IMR-90 (cell line): Measurements from ENCODE around the gene NPAS1. TPM values are rescaled to one million over a fixed set of nuclear protein-coding genes. Genes with fewer than 3 reads are reported as not detected.
A peak's percentile ranks its signal among the peaks of the same experiment; 100 is the strongest.

Source experiments
- ATAC-seq: fragments of 200-7000 bp; cut with Tn5 transposase; 2 replicates; pipeline ENCODE4 v1.9.1; 2020; ENCODE audit warnings: low read depth, mild to moderate bottlenecking, moderate library complexity
- BruUV-seq: library from RNA; stranded (reverse); fragments of 400-500 nt; replicated peaks from 2 replicates; lab custom pipeline; 2021; lab: Mats Ljungman, UMichigan
- CTCF ChIA-PET: fragments of 300-600 bp; formaldehyde crosslinking; extraction: SDS; loops from one replicate; lab custom pipeline; 2021; ENCODE audit warnings: antibody characterized with exemption; lab: Yijun Ruan, JAX
- POLR2A ChIA-PET: fragments of 300-600 bp; sonication (Branson Sonifier 250); formaldehyde crosslinking; loops from one replicate; lab custom pipeline; 2022; ENCODE audit warnings: antibody characterized with exemption; ENCODE audit not compliant: unreplicated experiment; lab: Charles Lee
- DNase-seq: peaks from one replicate; pipeline ENCODE4 v3.0.0; 2013
- H2AFZ ChIP-seq: replicated peaks from 2 replicates; pipeline ENCODE3; 2013; ENCODE audit warnings: low read length, mild to moderate bottlenecking; ENCODE audit not compliant: poor library complexity
- H2AK5ac ChIP-seq: 2 replicates; pipeline ENCODE4 v1.6.1; 2013; ENCODE audit warnings: low read depth, low read length, inconsistent platforms
- H2AK9ac ChIP-seq: replicated peaks from 2 replicates; pipeline ENCODE3; 2013; ENCODE audit warnings: mild to moderate bottlenecking, low read depth, low read length, moderate library complexity; ENCODE audit not compliant: poor library complexity
- H2BK120ac ChIP-seq: 2 replicates; pipeline ENCODE4 v1.6.1; 2013; ENCODE audit warnings: low read depth, low read length, inconsistent platforms
- H2BK15ac ChIP-seq: 3 replicates; pipeline ENCODE4 v1.6.1; 2013; ENCODE audit warnings: low read depth, low read length, inconsistent platforms
- H2BK20ac ChIP-seq: 2 replicates; pipeline ENCODE4 v1.6.1; 2013; ENCODE audit warnings: low read depth, mild to moderate bottlenecking, inconsistent platforms, low read length, moderate library complexity
- H2BK5ac ChIP-seq: 2 replicates; pipeline ENCODE4 v1.6.1; 2013; ENCODE audit warnings: mild to moderate bottlenecking, low read depth, low read length, inconsistent platforms; ENCODE audit not compliant: poor library complexity, severe bottlenecking
- H3K14ac ChIP-seq: replicated peaks from 2 replicates; pipeline ENCODE4 v1.6.1; 2013; ENCODE audit warnings: low read depth, low read length, inconsistent platforms
- H3K18ac ChIP-seq: 2 replicates; pipeline ENCODE4 v1.6.1; 2013; ENCODE audit warnings: low read depth, low read length, control low read depth
- H3K23ac ChIP-seq: 2 replicates; pipeline ENCODE4 v1.6.1; 2013; ENCODE audit warnings: low read depth, low read length, inconsistent platforms
- H3K27ac ChIP-seq: 2 replicates; pipeline ENCODE4 v1.5.1; 2013; ENCODE audit warnings: mild to moderate bottlenecking, control low read depth, low read length; ENCODE audit not compliant: insufficient read depth
- H3K27me3 ChIP-seq: 2 replicates; pipeline ENCODE4 v1.6.1; 2013; ENCODE audit warnings: low read length; ENCODE audit not compliant: control insufficient read depth, insufficient read depth
- H3K36me3 ChIP-seq: 2 replicates; pipeline ENCODE4 v1.6.1; 2013; ENCODE audit warnings: low read length, mixed read lengths; ENCODE audit not compliant: control insufficient read depth, insufficient read depth
- H3K4ac ChIP-seq: 2 replicates; pipeline ENCODE4 v1.6.1; 2013; ENCODE audit warnings: low read depth, low read length, inconsistent platforms
- H3K4me1 ChIP-seq: 2 replicates; pipeline ENCODE4 v1.6.1; 2013; ENCODE audit warnings: low read length, mixed read lengths; ENCODE audit not compliant: control insufficient read depth, insufficient read depth
- H3K4me2 ChIP-seq: 2 replicates; pipeline ENCODE4 v1.6.1; 2013; ENCODE audit warnings: low read depth, mild to moderate bottlenecking, control low read depth, low read length, moderate library complexity
- H3K4me3 ChIP-seq: 2 replicates; pipeline ENCODE4 v1.5.1; 2013; ENCODE audit warnings: low read depth, mild to moderate bottlenecking, control low read depth, low read length, moderate library complexity; ENCODE audit not compliant: insufficient read depth
- H3K56ac ChIP-seq: 2 replicates; pipeline ENCODE4 v1.6.1; 2013; ENCODE audit warnings: low read length, inconsistent platforms; ENCODE audit not compliant: insufficient read depth; ENCODE audit errors: extremely low read depth
- H3K79me1 ChIP-seq, 2 experiments: 2 replicates each; pipeline ENCODE4 v1.6.1; 2013; ENCODE audit warnings: low read length in 2 of 2, inconsistent platforms in 1 of 2, low read depth in 1 of 2
- H3K9ac ChIP-seq: 2 replicates; pipeline ENCODE4 v1.6.1; 2013; ENCODE audit warnings: low read depth, low read length, control low read depth
- H3K9me1 ChIP-seq: 2 replicates; pipeline ENCODE4 v1.6.1; 2013; ENCODE audit warnings: low read length, inconsistent platforms; ENCODE audit not compliant: insufficient read depth
- H3K9me3 ChIP-seq: 2 replicates; pipeline ENCODE4 v1.6.1; 2013; ENCODE audit warnings: low read length; ENCODE audit not compliant: control insufficient read depth, insufficient read depth
- H4K20me1 ChIP-seq: 2 replicates; pipeline ENCODE4 v1.6.1; 2013; ENCODE audit warnings: low read length, inconsistent platforms; ENCODE audit not compliant: insufficient read depth
- H4K5ac ChIP-seq: 2 replicates; pipeline ENCODE4 v1.6.1; 2013; ENCODE audit warnings: mild to moderate bottlenecking, low read depth, low read length, control low read depth
- H4K8ac ChIP-seq, 2 experiments: 2 replicates each; pipeline ENCODE4 v1.6.1; 2013; ENCODE audit warnings: low read depth in 2 of 2, low read length in 2 of 2, control low read depth in 1 of 2, inconsistent platforms in 1 of 2
- H4K91ac ChIP-seq: 2 replicates; pipeline ENCODE4 v1.6.1; 2013; ENCODE audit warnings: low read depth, low read length, inconsistent platforms; ENCODE audit not compliant: insufficient read depth
- BHLHE40 ChIP-seq: fragments of 150-350 bp; IDR thresholded peaks from 2 replicates; pipeline ENCODE4 v1.6.1; 2016; ENCODE audit warnings: mild to moderate bottlenecking, low read depth, low read length
- CEBPB ChIP-seq: IDR thresholded peaks from 2 replicates; pipeline ENCODE4 v1.6.1; 2012; ENCODE audit warnings: low read depth, low read length, improper control_type of control experiment
- ELK1 ChIP-seq: fragments of 150-350 bp; IDR thresholded peaks from 2 replicates; pipeline ENCODE4 v1.6.1; 2016; ENCODE audit warnings: low read depth, mild to moderate bottlenecking, low read length, moderate library complexity, borderline replicate concordance
- MXI1 ChIP-seq: IDR thresholded peaks from 2 replicates; pipeline ENCODE4 v1.6.1; 2012; ENCODE audit warnings: low read depth, mild to moderate bottlenecking, low read length, moderate library complexity, borderline replicate concordance
- RAD21 ChIP-seq: IDR thresholded peaks from 2 replicates; pipeline ENCODE4 v1.6.1; 2012; ENCODE audit warnings: low read length, improper control_type of control experiment
- WGBS, 2 experiments: methylation state at CpG; one replicate each; pipeline versions ENCODE4 v1.1.5 to v1.1.7; 2013; ENCODE audit warnings: missing lambda C conversion rate in 2 of 2; ENCODE audit not compliant: insufficient read length in 1 of 2; ENCODE audit errors: extremely low coverage in 2 of 2; 5-methylcytosine and 5-hydroxymethylcytosine counted together
- dilution Hi-C: fragments of 300-500 bp; cut with HindIII; formaldehyde crosslinking; loops from one replicate; pipeline ENCODE4 v1.14.3; 2018; ENCODE audit warnings: low sequenced_read_pairs; ENCODE audit not compliant: unreplicated experiment
- in situ Hi-C: fragments of 300-500 bp; cut with MboI; formaldehyde crosslinking; loops from 3 replicates; pipeline ENCODE4 v1.14.3; 2019; ENCODE audit warnings: low sequenced_read_pairs, inconsistent platforms, mixed read lengths
- intact Hi-C: fragments of 100-400 bp; cut with micrococcal nuclease; formaldehyde crosslinking; loops from 2 replicates; pipeline ENCODE4 v1.10.0; 2022
- polyA plus RNA-seq, 3 experiments: library from polyadenylated mRNA; depleted of rRNA; stranded (reverse); fragments of >200 nt; gene quantifications; 2 replicates each; pipeline ENCODE4 v1.2.3, GENCODE V29; 2012; ENCODE audit warnings: low replicate concordance in 1 of 3
- total RNA-seq: library from RNA; depleted of rRNA; stranded (reverse); fragments of >200 nt; gene quantifications from 2 replicates; pipeline ENCODE4 v1.2.3, GENCODE V29; 2012

The NPAS1 gene
- total and polyA plus RNA-seq, 2 of the 4 experiments (the other 2 are of a cell fraction), result 0.36 to 5.7 TPM

- TF ChIP-seq RAD21, result no peak
- TF ChIP-seq CEBPB, result no peak
- peak; percentile 58; the same call in 1 of the 2 replicates for TF ChIP-seq BHLHE40
- no peak for TF ChIP-seq MXI1
Observed at GRCh38 chr19:46970815-46971214, 48.8 kb upstream of the NPAS1 start (continued).

- BruUV-seq, result no TSS peak
Observed at GRCh38 chr19:46972311-46972710, 47.3 kb upstream of the NPAS1 start.

More at GRCh38 chr19:46972311-46972710, 47.3 kb upstream of the NPAS1 start:
- no peaks in the 10 kb centered on the region for H3K9me3 ChIP-seq
- H3K27me3 ChIP-seq, result no peaks in the 10 kb centered on the region
- H3K9ac ChIP-seq, result no peak overlapping the region
- POLR2A ChIA-PET, result interaction anchor here (0.6 kb wide), 1 partner anchor 1515 kb away, joined by 3 read pairs; no protein-coding TSS in a partner anchor
- H3K79me1 ChIP-seq, result peaks cover 27 to 79% of the 10 kb centered on the region in 2 experiments
- 0 out of 2 replicates have a peak overlapping the region, but pooled peaks have one; percentile 49 for H2BK20ac ChIP-seq
- no peak overlapping the region for H3K4me3 ChIP-seq
- no peak overlapping the region; a peak in 1 of 4 replicates for H4K8ac ChIP-seq
- H4K5ac ChIP-seq, result no peak overlapping the region
- in situ Hi-C loops (no loop called here), dilution Hi-C loops (no loop called here), intact Hi-C loops (no loop called here)
- no peak overlapping the region for H3K4me2 ChIP-seq
- no peak overlapping the region for H2BK5ac ChIP-seq
- DNase-seq (no peak), ATAC-seq (no peak)
- WGBS, 2 experiments, result no CpG with 5 or more reads among the region's 7 CpGs
- H3K36me3 ChIP-seq, result peaks cover 6% of the 10 kb centered on the region; the same call in 1 of the 2 replicates
- no peak overlapping the region; the same call in 1 of the 2 replicates for H3K23ac ChIP-seq
- 0 out of 2 replicates have a peak overlapping the region, but pooled peaks have one; percentile 60 for H3K4ac ChIP-seq
- peaks cover 34% of the 10 kb centered on the region for H3K9me1 ChIP-seq
- no peak overlapping the region for H2AFZ ChIP-seq
- no peak overlapping the region for H4K91ac ChIP-seq
- H4K20me1 ChIP-seq, result peaks cover 24% of the 10 kb centered on the region
- TF ChIP-seq ELK1, result no peak
- TF ChIP-seq MXI1, result no peak
- peaks cover 27% of the 10 kb centered on the region for H3K4me1 ChIP-seq
- H2BK15ac ChIP-seq, result no peak overlapping the region
- no peak overlapping the region for H2AK9ac ChIP-seq
- no peak overlapping the region for H3K56ac ChIP-seq
- H2BK120ac ChIP-seq, result peak overlapping the region; percentile 62; the same call in 1 of the 2 replicates
- CTCF ChIA-PET, result no interaction called here
- H2AK5ac ChIP-seq, result peak overlapping the region; percentile 1; the same call in 1 of the 2 replicates
- no peak overlapping the region for H3K27ac ChIP-seq
- H3K18ac ChIP-seq, result no peak overlapping the region
- no peak overlapping the region for H3K14ac ChIP-seq
